HG02623 (cell line): ENCODE results near the gene FRMPD4.
A peak's percentile ranks its signal among the peaks of the same experiment; 100 is the strongest.

Experiments
- ATAC-seq: cut with Tn5 transposase; IDR thresholded peaks from one replicate; pipeline ENCODE4 v1.9.1; 2021; ENCODE audit warnings: moderate library complexity; ENCODE audit not compliant: unreplicated experiment

Gene FRMPD4

GRCh38 chrX:12711435-12712040, 573.3 kb downstream of the FRMPD4 start:
- no peak for ATAC-seq

GRCh38 chrX:12716574-12716973, 578.3 kb downstream of the FRMPD4 start:
- ATAC-seq, result no peak

DNA sequence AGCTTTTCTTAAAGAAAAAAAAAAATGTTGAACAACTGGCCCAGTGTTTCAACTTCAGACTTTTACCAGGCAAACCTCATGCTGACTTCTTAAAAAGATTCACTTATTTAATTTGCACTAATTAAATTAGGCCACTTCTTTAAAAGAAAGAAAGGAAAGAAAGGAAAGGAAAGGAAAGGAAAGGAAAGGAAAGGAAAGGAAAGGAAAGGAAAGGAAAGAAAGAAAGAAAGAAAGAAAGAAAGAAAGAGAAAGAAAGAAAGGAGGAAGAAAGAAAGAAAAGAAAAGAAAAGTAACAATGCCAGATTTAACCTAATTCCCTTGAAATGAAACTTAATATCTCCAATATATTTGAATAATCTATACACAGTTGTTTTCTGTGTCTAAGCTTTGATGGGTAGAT, 581.6 kb downstream of the FRMPD4 start:
- ATAC-seq, result no peak

DNA sequence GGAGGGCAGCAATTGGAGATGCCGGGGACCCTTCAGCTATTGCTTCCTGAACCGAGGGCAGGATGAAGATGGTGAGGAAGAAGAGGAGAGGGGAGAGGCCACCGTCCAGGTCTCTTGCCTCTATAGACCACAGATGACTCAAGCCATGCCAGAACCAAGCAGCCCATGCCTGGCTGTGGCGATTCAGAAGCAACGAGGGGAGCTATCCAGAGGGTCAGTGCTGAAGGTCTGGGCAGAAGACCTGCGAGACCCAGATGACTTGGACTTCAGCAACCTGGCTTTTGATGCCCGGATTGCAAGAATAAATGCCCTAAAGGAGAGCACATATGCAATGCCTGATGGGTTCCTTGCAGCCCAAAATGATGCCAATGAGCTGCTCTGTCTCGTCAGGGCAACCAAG, 582.8 kb downstream of the FRMPD4 start:
- no peak for ATAC-seq

- ATAC-seq, result no peak
These were observed 584.0 kb downstream of the FRMPD4 start for GRCh38 chrX:12722314-12722713.

DNA sequence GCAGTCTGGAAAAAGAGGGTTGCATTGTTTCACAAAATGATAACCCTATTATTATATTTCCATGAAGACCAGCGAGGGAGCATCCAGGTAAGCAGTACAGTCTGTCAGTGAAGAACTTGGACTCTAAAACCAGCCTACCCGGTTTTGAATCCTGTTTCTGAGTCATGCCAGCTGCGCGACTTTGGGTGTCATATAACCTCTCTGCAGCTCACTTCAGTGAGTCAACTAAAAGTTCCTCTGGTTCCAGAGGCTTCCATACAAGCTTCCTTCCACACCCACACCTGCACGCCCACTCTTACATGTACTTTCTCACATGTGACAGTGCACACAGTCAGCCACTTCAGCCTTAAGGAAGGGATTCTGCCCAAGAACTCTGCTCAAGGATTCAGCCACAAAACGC, 603.1 kb downstream of the FRMPD4 start:
- no peak for ATAC-seq

DNA sequence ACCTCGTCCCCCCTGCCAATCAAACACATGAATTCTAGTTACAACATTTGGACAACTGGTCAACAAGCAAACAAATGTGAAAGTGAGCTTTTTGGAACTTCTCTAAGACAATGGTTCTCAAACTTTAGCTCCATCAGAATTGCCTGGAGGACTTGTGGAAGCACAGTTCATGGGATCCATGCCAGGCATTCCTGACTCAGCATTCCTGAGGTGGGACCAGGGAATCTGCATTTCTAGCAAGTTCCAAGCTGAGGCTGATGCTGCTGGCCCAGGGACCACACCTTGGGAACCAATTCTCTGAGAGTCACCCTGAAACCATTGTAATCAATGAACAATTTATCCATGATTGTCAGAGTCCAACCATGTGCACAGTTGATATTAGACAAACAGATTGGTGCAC, 609.2 kb downstream of the FRMPD4 start:
- ATAC-seq, result no peak

- no peak for ATAC-seq
These were observed 613.6 kb downstream of the FRMPD4 start for GRCh38 chrX:12751887-12752286.

DNA sequence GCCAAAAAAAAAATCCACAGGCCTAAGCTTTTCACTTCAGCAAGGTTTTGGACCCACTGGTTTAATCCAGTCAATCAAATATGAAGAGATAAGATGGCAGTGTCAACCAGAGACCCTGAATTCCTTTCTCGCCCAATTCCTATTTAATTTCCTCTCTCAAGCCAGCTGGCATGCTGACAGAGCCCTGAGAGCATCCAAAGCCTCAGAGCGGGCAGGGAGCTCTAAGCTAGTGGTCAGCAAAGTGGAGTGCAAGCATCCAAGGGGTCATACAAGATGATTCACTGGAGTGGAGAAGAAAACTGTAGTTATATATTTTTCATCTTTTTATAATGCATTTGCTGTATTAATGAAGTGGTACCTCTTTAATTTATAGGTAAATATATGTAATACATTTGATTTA, 615.1 kb downstream of the FRMPD4 start:
- ATAC-seq, result no peak

GRCh38 chrX:12758291-12758690, 620.0 kb downstream of the FRMPD4 start:
- no peak for ATAC-seq

DNA sequence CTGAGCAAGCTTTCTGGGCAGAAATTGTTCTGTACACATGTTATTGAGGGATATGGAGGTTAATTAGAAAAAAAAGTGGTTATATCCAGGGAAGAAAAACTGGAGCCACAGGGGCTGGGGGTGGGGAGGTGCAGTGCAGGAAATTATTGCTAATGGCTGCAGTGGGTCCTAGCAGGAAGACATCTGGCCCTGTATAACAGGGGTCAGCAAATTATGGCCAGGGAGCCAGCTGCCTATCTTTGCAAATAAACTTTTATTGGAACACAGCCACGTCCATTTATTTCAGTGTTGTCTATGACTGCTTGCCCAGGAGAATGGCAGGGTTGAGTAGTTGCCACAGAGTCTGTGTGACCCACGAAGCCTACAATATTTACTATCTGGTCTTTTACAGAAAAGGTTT, 629.6 kb downstream of the FRMPD4 start:
- no peak for ATAC-seq

GRCh38 chrX:12768491-12768890, 630.2 kb downstream of the FRMPD4 start:
- no peak for ATAC-seq

DNA sequence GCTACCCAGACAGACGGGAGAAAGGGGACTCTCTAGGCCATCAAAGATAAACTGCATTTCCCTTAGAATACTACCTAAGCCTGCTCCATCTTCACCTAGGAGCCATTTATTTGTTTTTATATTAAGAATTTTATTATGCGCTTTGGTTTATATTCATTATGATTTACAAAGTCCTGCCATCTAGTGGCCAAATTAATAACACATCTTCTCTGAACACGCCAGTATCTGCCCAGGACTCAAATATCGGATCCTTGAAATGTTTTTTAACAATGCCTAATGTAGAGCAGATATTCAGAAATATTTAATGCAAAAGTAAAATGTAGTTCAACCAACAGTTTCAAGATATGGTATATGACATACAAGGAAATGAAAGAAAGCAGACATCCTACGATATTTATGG, 632.2 kb downstream of the FRMPD4 start:
- ATAC-seq, result no peak

DNA sequence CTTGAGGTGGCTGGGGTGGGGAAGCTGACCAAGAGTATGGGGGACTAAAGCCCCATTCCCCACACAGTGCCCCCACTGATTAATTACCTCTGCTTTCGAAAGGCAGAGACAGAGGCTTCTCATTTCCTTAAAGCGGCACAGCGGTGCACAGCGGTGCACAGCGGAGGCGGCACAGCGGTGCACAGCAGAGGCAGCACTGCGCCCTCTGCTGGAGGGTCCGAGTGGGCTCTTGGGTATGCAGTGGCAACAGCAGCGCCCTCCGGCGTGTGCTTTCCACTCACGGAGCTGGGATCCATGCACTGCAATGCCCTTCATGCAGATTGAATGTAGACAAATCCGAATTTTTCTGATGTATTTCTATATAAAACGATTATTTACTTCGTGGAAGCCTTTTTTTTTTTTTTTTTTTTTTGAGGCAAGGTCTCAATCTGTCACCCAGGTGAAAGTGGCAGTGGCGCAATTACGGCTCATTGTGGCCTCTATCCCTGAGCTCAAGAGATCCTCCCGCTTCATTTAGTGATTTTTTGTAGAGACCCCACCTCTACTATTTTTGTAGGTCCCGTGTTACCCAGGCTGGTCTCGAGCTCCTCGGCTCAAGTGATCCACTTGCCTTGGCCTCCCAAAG, 633.3 kb downstream of the FRMPD4 start:
- ATAC-seq, result peak; percentile 99
